OCI-LY1 (cell line): ENCODE results near the gene OR11H6.

Source experiments
- CTCF ChIP-seq: fragments of 200-600 bp; sonication (generic), shearing (Covaris generic); IDR thresholded peaks from 2 replicates; pipeline ENCODE4 v1.5.1; 2017; ENCODE audit warnings: mild to moderate bottlenecking, antibody characterized with exemption, low read length, moderate library complexity, mixed read lengths
- EZH2 ChIP-seq: fragments of 200-600 bp; sonication (generic), shearing (Covaris generic); IDR thresholded peaks from 2 replicates; pipeline ENCODE4 v1.8.0; 2017; ENCODE audit warnings: borderline replicate concordance, mixed run types, mild to moderate bottlenecking, antibody characterized with exemption, low read length, moderate library complexity, mixed read lengths

- TF ChIP-seq CTCF (no peak), EZH2 (no peak)
These were observed 8.3 kb upstream of the OR11H6 start for GRCh38 chr14:20215196-20215595.
